UCSD-AML1 (cell line): Measurements from ENCODE around the gene TAC4.

Experiments
- DNase-seq: peaks from one replicate; lab custom pipeline; 2025; ENCODE audit not compliant: unreplicated experiment; lab: John Stamatoyannopoulos, UW

TAC4 gene

GRCh38 chr17:49815761-49816281 lies 32.0 kb downstream of the TAC4 start:
- DNase-seq = no peak

- no peak for DNase-seq
These were observed 32.9 kb downstream of the TAC4 start for GRCh38 chr17:49814781-49815529.

DNA sequence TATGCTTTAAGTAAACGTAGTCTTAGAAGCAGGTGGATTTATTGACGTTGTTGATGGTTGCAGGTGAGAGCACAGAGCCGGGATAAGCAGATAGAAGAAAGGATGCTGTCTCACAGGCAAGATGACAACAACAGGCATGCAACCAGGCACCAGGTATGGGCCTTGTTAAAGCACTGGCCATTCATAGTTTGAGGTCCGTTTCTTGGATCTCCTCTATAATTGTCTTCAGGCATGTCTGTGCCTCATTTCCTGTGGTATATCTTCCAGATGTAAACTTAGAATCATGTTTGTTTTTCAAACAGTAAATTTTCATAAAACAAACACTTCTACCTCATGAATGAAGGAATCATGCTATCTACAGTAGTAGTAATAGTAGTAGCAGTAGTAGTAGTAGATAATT lies 38.8 kb downstream of the TAC4 start:
- DNase-seq = no peak

DNA sequence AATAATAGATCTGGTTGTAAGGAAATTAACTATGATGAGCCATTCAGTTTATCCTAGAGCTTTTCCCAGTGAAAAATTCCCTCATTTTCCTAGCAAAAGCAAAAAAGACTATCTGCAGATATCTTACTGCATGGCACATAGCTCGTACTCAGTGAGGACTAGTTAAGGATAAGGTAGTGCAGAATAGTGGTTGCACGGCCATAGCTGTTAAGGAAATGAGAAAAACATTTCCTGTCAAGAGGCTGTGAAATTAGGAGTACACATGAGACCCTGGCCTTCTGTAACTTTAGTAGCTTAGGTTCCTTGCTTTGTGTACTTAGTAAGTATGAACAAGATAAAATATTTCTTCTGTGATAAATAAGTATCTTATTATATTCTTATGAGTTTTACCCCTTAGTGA lies 49.1 kb downstream of the TAC4 start:
- no peak for DNase-seq

GRCh38 chr17:49798182-49798581 lies 49.7 kb downstream of the TAC4 start:
- DNase-seq = no peak

- DNase-seq = no peak
These were observed 52.5 kb downstream of the TAC4 start for GRCh38 chr17:49795372-49795771.

GRCh38 chr17:49793309-49793708 lies 54.6 kb downstream of the TAC4 start:
- DNase-seq = no peak

DNA sequence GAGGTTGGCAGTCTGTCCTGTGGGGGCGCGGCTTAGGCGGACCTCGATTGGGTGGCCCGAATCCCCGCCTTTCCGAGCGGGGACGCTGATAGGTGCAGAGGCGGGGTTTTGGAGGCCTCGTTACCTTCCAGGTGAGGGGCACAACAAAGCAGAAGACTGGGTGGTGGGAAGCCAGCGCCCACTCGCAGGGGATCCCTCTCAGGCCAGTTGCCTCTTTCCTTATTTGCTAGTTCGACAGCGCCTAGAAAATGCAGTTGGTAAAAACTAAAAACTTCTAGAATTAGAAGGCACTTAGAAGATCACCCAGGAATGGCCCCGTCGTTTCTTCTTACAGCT lies 58.7 kb downstream of the TAC4 start:
- no peak for DNase-seq

GRCh38 chr17:49788478-49789242 lies 59.2 kb downstream of the TAC4 start, which contains the start of gene KAT7:
Gene KAT7, plus strand, starts transcription at chr17:49788681. Its CDS starts 154 bp downstream, at chr17:49788835.
- peak; percentile 98 for DNase-seq
